HCT116 (cell line): ENCODE measurements around the gene RAB34. TPM values are rescaled to one million over a fixed set of nuclear protein-coding genes. Genes with fewer than 3 reads are reported as not detected.
A peak's percentile ranks its signal among the peaks of the same experiment; 100 is the strongest.

Experiments used
- ATAC-seq: fragments of 200-7000 bp; cut with Tn5 transposase; 2 replicates; pipeline ENCODE4 v1.9.1; 2020; ENCODE audit warnings: mild to moderate bottlenecking, moderate library complexity
- BruUV-seq: library from RNA; stranded (reverse); fragments of 400-500 nt; replicated peaks from 2 replicates; lab custom pipeline; 2021; lab: Mats Ljungman, UMichigan
- CTCF ChIA-PET: fragments of 300-600 bp; sonication (Branson Sonifier 250); formaldehyde crosslinking; loops from one replicate; lab custom pipeline; 2021; ENCODE audit warnings: antibody characterized with exemption; lab: Charles Lee
- POLR2A ChIA-PET: fragments of 300-600, 350-600 bp; sonication (Branson Sonifier 250); formaldehyde crosslinking; loops from one replicate; lab custom pipeline; 2021; ENCODE audit warnings: antibody characterized with exemption; lab: Charles Lee
- RAD21 ChIA-PET, 2 experiments: fragments of 300-600 bp; sonication (Branson Sonifier 250); formaldehyde crosslinking; loops; one replicate each; lab custom pipeline; 2023; ENCODE audit warnings: low total read pairs in 2 of 2; ENCODE audit not compliant: uncharacterized antibody in 2 of 2, unreplicated experiment in 2 of 2, low non-redundant PET in 1 of 2; lab: Charles Lee
- DNase-seq: peaks from one replicate; pipeline ENCODE4 v3.0.0-alpha.2; 2010; ENCODE audit warnings: low read depth, low spot score
- H2AFZ ChIP-seq: fragments of 200-600 bp; shearing (Covaris generic), sonication (generic); 2 replicates; pipeline ENCODE4 v1.6.1; 2017; ENCODE audit warnings: low read depth, mixed run types, mixed read lengths, antibody characterized with exemption, low read length; ENCODE audit not compliant: poor library complexity, severe bottlenecking
- H3K27ac ChIP-seq: 2 replicates; pipeline ENCODE4 v1.5.1; 2012; ENCODE audit warnings: low read depth, low read length
- H3K27me3 ChIP-seq: fragments of 200-600 bp; sonication (generic); 2 replicates; pipeline ENCODE4 v1.6.1; 2016; ENCODE audit warnings: mixed run types, low read length, mixed read lengths; ENCODE audit not compliant: insufficient read depth
- H3K36me3 ChIP-seq, 2 experiments: fragments of 200-500 bp in 1 of 2; fragments of 200-600 bp in 1 of 2; sonication (Bioruptor generic) in 1 of 2; sonication (generic) in 1 of 2; 2 replicates each; pipeline versions ENCODE4 v1.5.1 to v1.6.1; 2014 to 2016; ENCODE audit warnings: low read length in 2 of 2, inconsistent platforms in 1 of 2, mixed read lengths in 1 of 2, mixed run types in 1 of 2; ENCODE audit not compliant: insufficient read depth in 2 of 2, control insufficient read depth in 1 of 2
- H3K4me1 ChIP-seq, 2 experiments: fragments of 200-600 bp in 1 of 2; sonication (generic) in 1 of 2; 2 replicates each; pipeline versions ENCODE4 v1.5.1 to v1.6.1; 2012 to 2017; ENCODE audit warnings: low read length in 2 of 2, inconsistent platforms in 1 of 2, mild to moderate bottlenecking in 1 of 2, mixed read lengths in 1 of 2, mixed run types in 1 of 2, moderate library complexity in 1 of 2; ENCODE audit not compliant: insufficient read depth in 2 of 2, control insufficient read depth in 1 of 2
- H3K4me2 ChIP-seq: fragments of 200-600 bp; sonication (generic); 2 replicates; pipeline ENCODE4 v1.6.1; 2017; ENCODE audit warnings: mixed run types, low read length, mixed read lengths
- H3K4me3 ChIP-seq, 2 experiments: fragments of 200-600 bp in 1 of 2; sonication (generic) in 1 of 2; replicated peaks in 1 of 2; 2 replicates each; pipeline ENCODE4 v1.5.1; 2011 to 2016; ENCODE audit warnings: low read length in 2 of 2, control low read depth in 1 of 2, low read depth in 1 of 2, mild to moderate bottlenecking in 1 of 2, mixed read lengths in 1 of 2, mixed run types in 1 of 2
- H3K79me2 ChIP-seq: fragments of 200-600 bp; sonication (generic); 2 replicates; pipeline ENCODE4 v1.6.1; 2017; ENCODE audit warnings: mild to moderate bottlenecking, mixed run types, low read length, moderate library complexity, mixed read lengths; ENCODE audit not compliant: insufficient read depth
- H3K9ac ChIP-seq: fragments of 200-600 bp; sonication (generic); 2 replicates; pipeline ENCODE4 v1.6.1; 2016; ENCODE audit warnings: low read length, mixed read lengths
- H3K9me2 ChIP-seq: fragments of 200-600 bp; sonication (generic), shearing (Covaris generic); 2 replicates; pipeline ENCODE4 v1.6.1; 2017; ENCODE audit warnings: mixed run types, mild to moderate bottlenecking, moderate library complexity; ENCODE audit not compliant: insufficient read depth
- H3K9me3 ChIP-seq, 2 experiments: fragments of 200-500 bp in 1 of 2; fragments of 200-600 bp in 1 of 2; sonication (Bioruptor generic) in 1 of 2; sonication (generic) in 1 of 2; 2 replicates each; pipeline ENCODE4 v1.6.1; 2014 to 2017; ENCODE audit warnings: low read length in 2 of 2, mixed read lengths in 2 of 2, inconsistent platforms in 1 of 2, low read depth in 1 of 2, mild to moderate bottlenecking in 1 of 2, mixed run types in 1 of 2, moderate library complexity in 1 of 2; ENCODE audit not compliant: control insufficient read depth in 1 of 2, insufficient read depth in 1 of 2
- H4K20me1 ChIP-seq: fragments of 200-600 bp; sonication (generic), shearing (Covaris generic); 2 replicates; pipeline ENCODE4 v1.6.1; 2017; ENCODE audit warnings: mixed run types, mild to moderate bottlenecking, moderate library complexity; ENCODE audit not compliant: insufficient read depth
- CEBPB ChIP-seq: IDR thresholded peaks from 2 replicates; pipeline ENCODE4 v1.6.1; 2012; ENCODE audit warnings: low read depth
- EGR1 ChIP-seq: IDR thresholded peaks from 2 replicates; pipeline ENCODE4 v1.6.1; 2012; ENCODE audit warnings: low read depth
- ELF1 ChIP-seq: IDR thresholded peaks from 2 replicates; pipeline ENCODE4 v1.6.1; 2012; ENCODE audit warnings: low read depth, borderline replicate concordance
- JUND ChIP-seq: IDR thresholded peaks from 2 replicates; pipeline ENCODE4 v1.6.1; 2012
- TCF7L2 ChIP-seq: IDR thresholded peaks from 2 replicates; pipeline ENCODE4 v1.7.0; 2011; ENCODE audit warnings: borderline replicate concordance, inconsistent platforms; ENCODE audit not compliant: insufficient read depth, insufficient read length; ENCODE audit errors: extremely low read depth
- ZNF274 ChIP-seq: fragments of 200-500 bp; sonication (Bioruptor generic); IDR thresholded peaks from 2 replicates; pipeline ENCODE4 v1.6.1; 2014; ENCODE audit warnings: mild to moderate bottlenecking, low read depth, low read length, inconsistent platforms
- intact Hi-C: fragments of 100-400 bp; cut with micrococcal nuclease; formaldehyde crosslinking; loops from 2 replicates; pipeline ENCODE4 v1.10.0; 2022
- total RNA-seq: library from RNA; stranded (reverse); gene quantifications from one replicate; pipeline ENCODE4 v1.2.1, GENCODE V29; 2021; ENCODE audit not compliant: unreplicated experiment
- TF ChIP-seq, protein P1 (sequence below): IDR thresholded peaks from 2 replicates; pipeline ENCODE4 v1.6.1; 2012; ENCODE audit warnings: low read depth
- TF ChIP-seq, protein P2 (sequence below), 3 experiments: fragments of 200-600 bp in 1 of 3; sonication (generic) in 1 of 3; IDR thresholded peaks in 2 of 3; conservative IDR thresholded peaks in 1 of 3; 2 replicates each; pipeline ENCODE4 v1.5.1; 2012 to 2017; ENCODE audit warnings: low read depth in 2 of 3, low read length in 2 of 3, antibody characterized with exemption in 1 of 3, borderline replicate concordance in 1 of 3, control low read depth in 1 of 3, mild to moderate bottlenecking in 1 of 3, mixed read lengths in 1 of 3, mixed run types in 1 of 3, moderate library complexity in 1 of 3; ENCODE audit not compliant: insufficient read depth in 1 of 3
- TF ChIP-seq, protein P3 (sequence below): IDR thresholded peaks from 2 replicates; pipeline ENCODE4 v1.6.1; 2012

Gene RAB34
- total RNA-seq, 1 experiment from 2014 or later, result 0.59 TPM

DNA sequence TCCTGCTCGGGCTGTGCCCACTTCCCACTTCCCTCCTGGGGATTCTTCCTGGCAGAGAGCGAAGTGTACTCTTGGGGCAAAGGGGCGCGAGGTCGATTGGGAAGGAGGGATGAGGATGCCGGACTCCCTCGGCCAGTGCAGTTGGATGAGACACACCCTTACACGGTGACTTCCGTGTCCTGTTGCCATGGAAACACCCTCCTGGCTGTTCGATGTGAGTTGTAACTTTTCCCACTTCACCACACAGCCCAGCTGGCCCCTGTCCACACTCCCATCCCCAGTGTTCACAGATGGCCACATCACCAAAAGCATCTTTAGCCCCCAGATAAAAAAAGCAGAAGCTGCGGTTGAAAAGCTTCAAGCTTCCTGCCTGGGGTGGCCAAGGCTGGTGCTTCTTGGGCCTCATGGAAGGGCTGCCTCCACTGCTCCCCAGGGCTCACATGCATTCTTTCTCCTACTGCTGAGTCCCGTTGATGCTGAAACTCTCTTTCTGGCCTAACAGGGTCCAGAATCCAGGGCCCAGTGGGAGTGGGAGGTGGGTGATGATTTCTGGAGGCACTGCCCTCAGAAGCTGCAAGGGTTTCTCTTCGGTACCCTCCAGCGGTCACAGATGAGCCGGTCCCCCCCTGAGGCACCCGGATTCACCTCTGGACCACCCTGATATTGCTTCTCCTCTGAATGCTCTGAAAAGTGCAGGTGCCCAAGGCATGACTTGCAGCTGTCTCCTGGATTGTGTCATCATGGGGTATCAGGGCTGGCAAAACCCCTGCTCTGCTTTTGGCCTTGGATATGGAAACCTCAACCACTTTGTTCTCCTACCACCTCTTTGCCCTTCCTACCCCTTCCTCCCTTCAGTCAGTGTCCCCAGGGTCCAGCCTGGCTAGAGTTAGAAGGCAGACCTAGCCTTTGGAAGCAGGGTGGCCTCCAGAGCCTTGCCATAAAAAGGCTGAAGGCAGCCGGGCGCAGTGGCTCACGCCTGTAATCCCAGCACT is 24.0 kb upstream of the RAB34 start:
- ATAC-seq, result no peak
- peak overlapping the region; percentile 98 for H3K27ac ChIP-seq
- H3K9ac ChIP-seq, result no peak overlapping the region
- ChIA-PET POLR2A (interaction anchor here (1.1 kb wide), 2 partner anchors 13 to 15 kb away, joined by 4 read pairs; partner anchors contain the start of gene NEK8), CTCF (interaction anchor here (13.6 kb wide), 1 partner anchor 14 kb away, joined by 207 read pairs; the partner anchor contains the start of genes NEK8 and TLCD1), RAD21 (no interaction called here)
- peaks cover 0 to 12% of the 10 kb centered on the region in 2 experiments; a peak in 2 of 4 replicates for H3K36me3 ChIP-seq
- TF ChIP-seq, protein P1, sequence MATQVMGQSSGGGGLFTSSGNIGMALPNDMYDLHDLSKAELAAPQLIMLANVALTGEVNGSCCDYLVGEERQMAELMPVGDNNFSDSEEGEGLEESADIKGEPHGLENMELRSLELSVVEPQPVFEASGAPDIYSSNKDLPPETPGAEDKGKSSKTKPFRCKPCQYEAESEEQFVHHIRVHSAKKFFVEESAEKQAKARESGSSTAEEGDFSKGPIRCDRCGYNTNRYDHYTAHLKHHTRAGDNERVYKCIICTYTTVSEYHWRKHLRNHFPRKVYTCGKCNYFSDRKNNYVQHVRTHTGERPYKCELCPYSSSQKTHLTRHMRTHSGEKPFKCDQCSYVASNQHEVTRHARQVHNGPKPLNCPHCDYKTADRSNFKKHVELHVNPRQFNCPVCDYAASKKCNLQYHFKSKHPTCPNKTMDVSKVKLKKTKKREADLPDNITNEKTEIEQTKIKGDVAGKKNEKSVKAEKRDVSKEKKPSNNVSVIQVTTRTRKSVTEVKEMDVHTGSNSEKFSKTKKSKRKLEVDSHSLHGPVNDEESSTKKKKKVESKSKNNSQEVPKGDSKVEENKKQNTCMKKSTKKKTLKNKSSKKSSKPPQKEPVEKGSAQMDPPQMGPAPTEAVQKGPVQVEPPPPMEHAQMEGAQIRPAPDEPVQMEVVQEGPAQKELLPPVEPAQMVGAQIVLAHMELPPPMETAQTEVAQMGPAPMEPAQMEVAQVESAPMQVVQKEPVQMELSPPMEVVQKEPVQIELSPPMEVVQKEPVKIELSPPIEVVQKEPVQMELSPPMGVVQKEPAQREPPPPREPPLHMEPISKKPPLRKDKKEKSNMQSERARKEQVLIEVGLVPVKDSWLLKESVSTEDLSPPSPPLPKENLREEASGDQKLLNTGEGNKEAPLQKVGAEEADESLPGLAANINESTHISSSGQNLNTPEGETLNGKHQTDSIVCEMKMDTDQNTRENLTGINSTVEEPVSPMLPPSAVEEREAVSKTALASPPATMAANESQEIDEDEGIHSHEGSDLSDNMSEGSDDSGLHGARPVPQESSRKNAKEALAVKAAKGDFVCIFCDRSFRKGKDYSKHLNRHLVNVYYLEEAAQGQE, result no peak
- TF ChIP-seq, protein P2, sequence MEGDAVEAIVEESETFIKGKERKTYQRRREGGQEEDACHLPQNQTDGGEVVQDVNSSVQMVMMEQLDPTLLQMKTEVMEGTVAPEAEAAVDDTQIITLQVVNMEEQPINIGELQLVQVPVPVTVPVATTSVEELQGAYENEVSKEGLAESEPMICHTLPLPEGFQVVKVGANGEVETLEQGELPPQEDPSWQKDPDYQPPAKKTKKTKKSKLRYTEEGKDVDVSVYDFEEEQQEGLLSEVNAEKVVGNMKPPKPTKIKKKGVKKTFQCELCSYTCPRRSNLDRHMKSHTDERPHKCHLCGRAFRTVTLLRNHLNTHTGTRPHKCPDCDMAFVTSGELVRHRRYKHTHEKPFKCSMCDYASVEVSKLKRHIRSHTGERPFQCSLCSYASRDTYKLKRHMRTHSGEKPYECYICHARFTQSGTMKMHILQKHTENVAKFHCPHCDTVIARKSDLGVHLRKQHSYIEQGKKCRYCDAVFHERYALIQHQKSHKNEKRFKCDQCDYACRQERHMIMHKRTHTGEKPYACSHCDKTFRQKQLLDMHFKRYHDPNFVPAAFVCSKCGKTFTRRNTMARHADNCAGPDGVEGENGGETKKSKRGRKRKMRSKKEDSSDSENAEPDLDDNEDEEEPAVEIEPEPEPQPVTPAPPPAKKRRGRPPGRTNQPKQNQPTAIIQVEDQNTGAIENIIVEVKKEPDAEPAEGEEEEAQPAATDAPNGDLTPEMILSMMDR (IDR thresholded peaks at IDR 0.05 in 2 of 3, conservative IDR thresholded peaks at IDR 0.05 in 1 of 3; ENCODE audit: borderline replicate concordance in 1 of 3, insufficient read depth in 1 of 3, low read depth in 2 of 3, low read length in 2 of 3), result no peak
- TF ChIP-seq CEBPB, result no peak
- no peak for TF ChIP-seq ELF1
- TF ChIP-seq ZNF274, result no peak
- no peak for TF ChIP-seq EGR1
- no peak for TF ChIP-seq JUND
- no peak for TF ChIP-seq TCF7L2
- TF ChIP-seq, protein P3, sequence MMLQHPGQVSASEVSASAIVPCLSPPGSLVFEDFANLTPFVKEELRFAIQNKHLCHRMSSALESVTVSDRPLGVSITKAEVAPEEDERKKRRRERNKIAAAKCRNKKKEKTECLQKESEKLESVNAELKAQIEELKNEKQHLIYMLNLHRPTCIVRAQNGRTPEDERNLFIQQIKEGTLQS, result no peak
- peak overlapping the region; percentile 99; the same call in 1 of the 2 replicates for H3K4me2 ChIP-seq
- H3K27me3 ChIP-seq, result no peaks in the 10 kb centered on the region
- no TSS peak for BruUV-seq
- peaks cover 25 to 46% of the 10 kb centered on the region in 2 experiments for H3K4me1 ChIP-seq
- no peak overlapping the region for H3K4me3 ChIP-seq
- no peaks in the 10 kb centered on the region for H3K9me3 ChIP-seq
- intact Hi-C loops, result no loop called here
- no peak for DNase-seq
- H4K20me1 ChIP-seq, result peaks cover 5% of the 10 kb centered on the region; the same call in 1 of the 2 replicates
- H3K9me2 ChIP-seq, result no peaks in the 10 kb centered on the region
- H2AFZ ChIP-seq, result no peak overlapping the region
- H3K79me2 ChIP-seq, result peaks cover 25% of the 10 kb centered on the region
